GM19238 (cell line): ENCODE measurements around the gene TAF8.
"Not testable (repeated sequence)": the region's sequence is repeated elsewhere in the genome, so short reads cannot be mapped to it uniquely, and the experiment has no call there.

ENCODE experiments used
- DNase-seq: peaks from one replicate; pipeline ENCODE4 v3.0.0; 2011; ENCODE audit warnings: low spot score; ENCODE audit not compliant: insufficient read length

TAF8 gene, protein sequence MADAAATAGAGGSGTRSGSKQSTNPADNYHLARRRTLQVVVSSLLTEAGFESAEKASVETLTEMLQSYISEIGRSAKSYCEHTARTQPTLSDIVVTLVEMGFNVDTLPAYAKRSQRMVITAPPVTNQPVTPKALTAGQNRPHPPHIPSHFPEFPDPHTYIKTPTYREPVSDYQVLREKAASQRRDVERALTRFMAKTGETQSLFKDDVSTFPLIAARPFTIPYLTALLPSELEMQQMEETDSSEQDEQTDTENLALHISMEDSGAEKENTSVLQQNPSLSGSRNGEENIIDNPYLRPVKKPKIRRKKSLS

GRCh38 chr6:42050297-42051267 is at the start of gene TAF8:
Gene TAF8 (plus strand): TSS chr6:42050524. CDS start chr6:42050542, 18 bp downstream.
- DNase-seq = peak; percentile 92

GRCh38 chr6:42001506-42001905 is 48.8 kb upstream of the TAF8 start:
- DNase-seq = no peak

GRCh38 chr6:42003658-42004057 is 46.7 kb upstream of the TAF8 start:
- not testable (repeated sequence) for DNase-seq

DNA sequence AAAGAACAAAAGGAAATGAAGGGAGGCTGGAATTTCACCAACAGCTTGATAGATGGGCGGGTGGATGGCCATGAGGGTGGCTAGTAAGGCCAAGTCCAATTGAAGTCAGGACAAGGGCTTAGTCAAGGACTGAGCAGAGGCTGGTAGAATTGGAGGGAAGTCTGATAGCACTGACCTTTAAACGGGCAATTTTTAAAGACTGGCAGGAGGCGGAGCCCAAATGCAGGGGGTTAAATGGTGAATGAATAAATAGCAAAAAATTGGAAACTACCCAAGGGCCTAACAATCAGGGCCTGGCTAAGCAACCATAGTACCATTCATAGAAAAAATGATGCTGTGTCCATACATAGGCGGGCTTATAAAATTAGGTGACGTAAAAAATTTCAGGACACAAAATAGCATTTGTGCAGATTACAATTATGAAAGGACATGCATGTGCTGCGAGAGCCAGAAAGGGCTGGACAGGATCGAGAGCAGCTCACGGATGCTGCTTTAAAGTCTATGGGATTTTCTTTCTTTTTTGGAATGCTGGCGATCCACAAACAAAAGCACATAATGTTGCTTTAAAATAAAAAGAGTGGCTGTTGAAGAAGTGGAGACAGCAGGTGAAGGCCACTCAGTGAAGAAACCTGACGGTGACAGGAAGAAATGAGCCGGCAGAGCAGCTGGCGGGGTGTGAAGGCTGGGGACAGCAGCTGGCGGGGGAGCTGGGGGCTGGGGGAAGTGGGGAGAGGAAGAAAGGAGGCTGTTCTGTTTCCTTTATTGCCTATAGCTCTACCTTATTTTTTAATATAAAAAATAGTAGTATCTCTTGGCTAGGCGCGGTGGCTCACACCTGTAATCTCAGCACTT is 42.8 kb upstream of the TAF8 start:
- DNase-seq = no peak

DNA sequence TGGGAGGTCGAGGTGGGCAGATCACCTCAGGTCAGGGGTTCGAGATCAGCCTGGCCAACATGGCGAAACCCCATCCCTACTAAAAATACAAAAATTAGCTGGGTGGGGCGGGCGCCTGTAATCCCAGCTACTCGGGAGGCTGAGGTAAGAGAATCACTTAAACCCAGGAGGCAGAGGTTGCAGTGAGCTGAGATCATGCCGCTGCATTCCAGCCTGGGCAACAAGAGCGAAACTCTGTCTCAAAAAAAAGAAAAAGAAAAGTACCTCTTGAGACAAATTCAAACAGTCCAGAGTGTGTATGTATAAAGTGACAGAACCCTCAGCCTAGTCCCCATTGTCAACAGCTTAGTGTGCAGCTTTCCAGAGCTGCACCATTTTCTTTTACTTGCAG is 42.2 kb upstream of the TAF8 start:
- not testable (repeated sequence) for DNase-seq

DNA sequence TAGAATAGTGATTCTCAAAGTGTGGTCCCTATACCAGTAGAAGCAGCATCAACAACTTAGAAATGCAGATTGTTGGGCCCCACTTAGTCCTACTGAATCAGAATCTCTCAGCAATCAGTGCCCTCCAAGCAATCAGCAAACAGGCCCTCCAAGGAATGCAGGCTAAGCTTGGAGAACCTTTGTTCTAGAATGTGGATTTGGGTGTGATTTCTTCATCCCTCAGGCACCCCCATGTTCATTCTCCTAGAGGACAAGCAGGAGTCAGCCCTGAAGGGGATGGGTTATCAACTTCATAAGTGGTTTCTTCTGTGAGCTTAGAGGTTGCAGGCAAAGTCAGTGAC is 40.5 kb upstream of the TAF8 start:
- DNase-seq = no peak

DNA sequence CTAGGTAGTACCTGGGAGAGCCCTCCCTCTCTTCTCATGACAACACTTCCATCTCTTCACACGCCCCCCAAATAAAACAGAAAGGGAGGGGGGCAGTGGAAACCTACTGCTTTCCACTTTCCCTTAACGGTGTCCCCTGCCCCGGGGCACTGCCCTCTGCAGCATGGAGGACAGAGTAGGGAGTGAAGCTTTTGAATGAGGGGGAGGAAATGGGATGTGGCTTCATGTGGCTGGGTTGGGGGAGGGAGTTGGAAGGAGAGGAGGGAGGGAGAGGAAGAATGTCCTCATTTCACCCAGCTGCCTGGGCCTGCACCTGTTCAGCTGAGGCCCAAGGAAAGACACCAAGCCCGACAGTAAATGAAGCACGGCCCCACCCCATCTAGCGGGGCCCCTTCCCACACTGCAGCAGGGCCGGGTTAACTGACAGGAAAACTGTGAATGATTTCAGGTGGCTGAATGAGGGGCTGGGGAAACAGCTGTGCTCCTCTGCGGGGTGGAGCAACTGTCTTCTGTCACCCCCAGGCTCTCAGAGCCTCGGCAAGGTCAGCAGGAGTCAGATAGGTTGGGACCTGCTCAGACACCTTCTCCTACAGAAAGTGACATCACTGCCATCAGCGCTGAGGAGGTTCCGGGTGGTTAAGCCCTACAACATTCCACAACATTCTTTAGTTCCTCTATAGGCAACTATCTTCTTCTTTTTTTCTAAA is 40.0 kb upstream of the TAF8 start:
- DNase-seq = no peak

- DNase-seq = no peak
Measured at GRCh38 chr6:42010909-42011308, 39.4 kb upstream of the TAF8 start.

DNA sequence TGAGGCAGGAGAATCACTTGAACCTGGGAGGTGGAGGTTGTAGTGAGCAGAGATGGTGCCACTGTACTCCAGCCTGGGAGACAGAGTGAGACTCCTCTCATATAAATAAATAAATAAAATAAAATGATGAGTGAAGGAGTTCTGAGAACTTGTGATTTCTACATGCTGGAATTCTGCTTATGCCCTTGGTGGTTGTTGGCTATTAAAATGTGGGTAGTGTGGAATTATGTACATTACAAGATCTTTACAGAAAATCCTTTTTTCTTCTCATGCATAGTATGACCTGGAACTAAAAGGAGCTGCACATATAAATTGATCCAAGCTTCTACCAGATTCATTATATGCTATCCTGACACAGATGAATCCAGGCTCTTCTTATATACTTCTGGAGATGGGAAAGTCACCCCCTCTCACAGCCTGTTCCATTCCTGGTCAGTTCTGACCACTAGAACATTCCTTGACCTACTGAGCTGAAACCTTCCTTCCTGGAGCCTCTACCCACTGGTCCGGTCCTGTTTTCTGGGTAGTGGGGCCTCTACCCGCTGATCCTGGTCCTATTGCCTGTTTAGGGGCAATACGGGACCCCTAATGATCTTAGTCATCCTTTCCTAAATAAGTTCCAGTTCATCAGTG is 37.7 kb upstream of the TAF8 start:
- DNase-seq = no peak

GRCh38 chr6:42013134-42013516 is 37.2 kb upstream of the TAF8 start:
- DNase-seq = no peak

DNA sequence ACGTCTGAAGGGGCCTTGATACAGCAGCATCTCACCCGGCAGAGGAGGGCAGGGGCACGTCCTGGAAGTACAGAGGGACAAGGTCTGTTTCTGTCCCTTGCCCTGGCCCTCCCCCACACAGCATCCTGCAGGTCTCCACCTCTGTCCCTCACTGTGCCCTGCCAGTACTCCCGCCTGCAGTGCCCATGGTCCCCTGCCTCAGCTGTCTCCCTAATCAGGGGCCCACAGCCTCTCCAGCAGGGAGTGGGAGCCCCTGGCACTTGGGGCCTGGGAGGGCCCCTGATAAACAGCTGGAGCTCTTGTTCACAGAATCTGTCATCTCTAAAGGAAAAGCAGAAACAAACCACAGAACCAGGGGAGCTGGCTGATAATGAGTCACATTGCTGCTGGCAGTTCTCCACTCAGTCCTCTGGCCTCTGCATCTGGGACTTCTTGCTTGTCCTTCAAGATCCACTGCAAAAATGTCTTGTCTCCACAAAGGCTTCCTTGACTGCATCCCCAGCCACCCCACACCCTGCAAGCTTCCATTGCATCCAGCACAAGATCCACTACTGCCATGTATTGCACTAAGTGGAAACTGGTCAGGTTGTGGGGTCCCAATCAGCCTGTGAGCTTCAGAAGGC is 33.2 kb upstream of the TAF8 start:
- no peak for DNase-seq

DNA sequence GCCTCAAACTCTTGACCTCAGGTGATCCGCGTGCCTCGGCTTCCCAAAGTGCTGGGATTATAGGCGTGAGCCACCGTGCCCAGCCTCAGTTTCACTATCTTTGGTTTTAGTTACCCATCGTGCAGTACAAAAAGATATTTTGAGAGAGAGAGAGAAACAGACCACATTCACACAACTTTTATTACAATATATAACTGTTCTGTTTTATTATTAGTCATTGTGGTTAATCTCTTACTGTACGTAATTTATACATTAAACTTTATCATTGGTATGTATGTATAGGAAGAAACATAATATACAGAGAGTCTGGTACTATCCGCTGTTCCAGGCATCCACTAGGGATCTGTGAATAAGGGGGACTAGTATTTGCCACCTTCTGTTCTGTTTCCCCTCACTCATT is 29.4 kb upstream of the TAF8 start:
- DNase-seq = no peak

DNA sequence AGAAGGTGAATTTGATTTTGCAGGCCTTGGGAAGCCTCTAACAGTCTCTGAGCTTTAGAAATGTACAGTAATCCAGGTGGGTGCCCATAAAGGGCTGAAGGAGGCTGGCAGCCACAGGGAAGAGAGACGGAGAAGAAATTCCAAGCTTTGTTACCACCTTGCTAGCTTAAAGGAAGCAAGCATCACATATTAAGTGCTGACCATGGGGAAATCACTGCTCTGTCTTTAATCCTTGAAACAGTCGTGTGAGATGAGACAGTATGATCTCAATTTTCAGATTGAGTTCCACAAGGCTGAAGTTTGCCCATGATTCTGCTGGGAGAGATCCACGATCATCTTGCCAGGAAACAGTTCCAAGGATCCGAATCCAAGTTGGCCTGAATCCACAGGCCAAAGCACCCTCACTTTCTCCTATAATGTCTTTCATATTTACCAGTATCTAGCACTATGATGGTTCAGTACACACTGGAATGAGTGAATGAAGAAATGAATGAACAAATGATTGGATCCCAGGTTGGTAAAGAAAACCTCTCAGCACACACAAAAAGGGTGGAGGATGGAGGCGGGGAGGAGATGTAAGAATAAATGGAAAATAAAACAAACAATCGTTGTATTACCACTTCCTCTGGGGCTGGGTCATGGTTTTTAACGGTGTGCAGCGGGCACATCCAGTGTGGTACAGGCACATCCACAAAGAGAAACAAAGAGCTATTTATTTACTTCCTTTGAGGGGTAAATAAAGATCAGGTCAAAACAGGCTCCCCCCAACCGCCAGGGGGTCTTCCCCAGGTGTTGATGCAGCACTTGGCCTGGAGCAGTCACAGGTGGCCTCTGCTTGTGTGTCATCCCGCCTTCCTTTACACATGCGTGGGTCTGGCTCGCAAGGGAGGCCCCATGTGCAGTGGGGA is 28.2 kb upstream of the TAF8 start:
- DNase-seq = peak; percentile 60

DNA sequence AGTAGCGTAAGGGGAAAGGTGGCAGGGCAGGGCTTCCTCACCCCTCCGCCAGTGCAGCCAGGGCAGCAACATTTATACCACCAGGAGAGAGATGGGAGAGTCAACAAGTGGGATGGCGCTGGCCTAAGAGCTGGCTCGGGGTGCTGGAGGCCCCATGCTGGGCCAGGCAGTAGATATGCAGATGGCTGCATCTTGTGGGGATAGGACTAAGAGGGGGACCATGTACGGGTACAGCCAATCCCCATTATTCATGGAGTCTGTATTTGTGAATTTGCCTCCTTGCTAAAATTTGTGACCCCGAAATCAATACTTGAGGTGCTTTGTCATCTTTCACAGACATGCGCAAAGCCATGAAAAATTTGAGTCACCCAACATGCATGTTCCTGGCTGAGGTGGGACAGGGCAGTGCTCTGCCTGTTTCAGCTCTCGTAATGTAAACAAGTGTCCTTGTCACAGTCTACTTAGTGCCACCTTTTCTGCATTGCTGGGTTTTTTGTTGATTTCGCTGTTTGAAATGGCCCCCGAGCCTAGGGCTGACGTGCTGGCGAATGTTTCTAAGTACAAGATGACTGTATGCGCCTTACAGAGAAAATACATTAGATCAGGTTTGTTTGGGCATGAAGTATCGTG is 27.5 kb upstream of the TAF8 start:
- no peak for DNase-seq

- peak; percentile 71 for DNase-seq
Measured at GRCh38 chr6:42025066-42025844, 25.1 kb upstream of the TAF8 start.

DNA sequence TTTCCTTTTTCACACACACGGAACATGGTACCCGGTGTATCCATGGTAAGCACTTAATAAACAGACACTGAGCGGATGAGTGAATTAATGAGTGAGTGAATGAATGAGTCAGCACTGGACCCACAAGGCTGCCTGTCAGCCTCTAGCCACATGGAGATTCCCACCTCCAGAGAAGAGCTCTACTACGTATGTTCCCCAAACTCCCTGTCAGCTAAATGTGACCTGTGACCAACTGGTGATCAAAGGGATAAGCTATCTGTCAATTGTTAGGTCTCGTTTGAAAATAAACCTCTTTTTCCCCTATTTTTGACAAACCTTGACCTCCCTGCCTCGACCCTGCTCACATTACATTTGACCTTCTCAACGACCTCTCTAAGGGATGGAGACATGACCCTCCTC is 24.5 kb upstream of the TAF8 start:
- DNase-seq = no peak

DNA sequence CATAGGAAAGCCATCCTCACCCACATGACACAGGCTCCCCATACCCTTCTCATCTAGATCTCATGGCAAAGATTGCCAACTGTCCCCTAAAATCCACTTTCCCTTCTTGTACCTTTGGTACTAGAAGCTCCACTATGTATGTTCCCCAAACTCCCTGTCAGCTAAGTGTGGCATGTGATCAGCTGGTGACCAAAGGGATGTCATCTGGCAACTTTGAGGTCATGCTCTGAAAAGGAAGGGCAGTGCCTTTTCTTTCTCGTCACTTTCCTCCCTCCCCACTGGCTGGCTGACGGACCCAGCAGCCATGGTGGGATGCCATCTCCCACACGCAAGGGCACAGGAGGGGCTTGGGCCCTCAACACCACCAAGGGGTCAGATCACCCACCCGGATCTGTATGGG is 23.8 kb upstream of the TAF8 start:
- no peak for DNase-seq
